Gastrocnemius medialis (tissue), 4 donors: ENCODE measurements around the gene IFNA13.

ENCODE experiments used
- POLR2A ChIP-seq, 2 donors: fragments of 450-650 bp; IDR thresholded peaks; one replicate each; pipeline ENCODE4 v1.6.1; 2017; ENCODE audit warnings: antibody characterized with exemption in 2 of 2, mild to moderate bottlenecking in 2 of 2, moderate library complexity in 2 of 2
- TF ChIP-seq, protein P1 (sequence below), 5 experiments: fragments of 450-650 bp in 3 of 5; fragments of 200-600 bp in 2 of 5; sonication (generic) in 2 of 5; IDR thresholded peaks in 4 of 5; conservative IDR thresholded peaks in 1 of 5; 1 replicate in 4 of 5; 2 replicates in 1 of 5; pipeline ENCODE4 v1.5.1; 2016 to 2019; ENCODE audit warnings: antibody characterized with exemption in 5 of 5, mild to moderate bottlenecking in 3 of 5, moderate library complexity in 3 of 5

DNA sequence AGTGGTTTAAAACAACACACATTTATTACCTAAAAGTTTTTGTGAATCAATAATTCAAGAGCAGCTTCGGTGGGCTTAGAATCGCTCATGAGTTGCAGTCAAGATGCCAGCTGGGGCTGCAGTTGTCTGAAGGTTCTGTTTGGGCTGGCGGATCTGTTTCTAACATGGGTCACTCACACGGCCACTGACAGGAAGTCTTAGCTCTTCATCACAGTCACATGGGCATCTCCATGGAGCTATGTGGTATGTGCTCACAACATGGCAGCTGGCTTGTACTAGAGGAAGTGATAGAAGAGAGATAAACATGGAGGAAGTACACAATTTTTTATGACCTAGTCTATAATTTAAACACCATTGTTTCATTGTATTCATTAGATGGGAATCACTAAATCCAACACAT lies 43.8 kb downstream of the IFNA13 start:
- TF ChIP-seq POLR2A (IDR thresholded peaks at IDR 0.05), result no peak
- TF ChIP-seq, protein P1, sequence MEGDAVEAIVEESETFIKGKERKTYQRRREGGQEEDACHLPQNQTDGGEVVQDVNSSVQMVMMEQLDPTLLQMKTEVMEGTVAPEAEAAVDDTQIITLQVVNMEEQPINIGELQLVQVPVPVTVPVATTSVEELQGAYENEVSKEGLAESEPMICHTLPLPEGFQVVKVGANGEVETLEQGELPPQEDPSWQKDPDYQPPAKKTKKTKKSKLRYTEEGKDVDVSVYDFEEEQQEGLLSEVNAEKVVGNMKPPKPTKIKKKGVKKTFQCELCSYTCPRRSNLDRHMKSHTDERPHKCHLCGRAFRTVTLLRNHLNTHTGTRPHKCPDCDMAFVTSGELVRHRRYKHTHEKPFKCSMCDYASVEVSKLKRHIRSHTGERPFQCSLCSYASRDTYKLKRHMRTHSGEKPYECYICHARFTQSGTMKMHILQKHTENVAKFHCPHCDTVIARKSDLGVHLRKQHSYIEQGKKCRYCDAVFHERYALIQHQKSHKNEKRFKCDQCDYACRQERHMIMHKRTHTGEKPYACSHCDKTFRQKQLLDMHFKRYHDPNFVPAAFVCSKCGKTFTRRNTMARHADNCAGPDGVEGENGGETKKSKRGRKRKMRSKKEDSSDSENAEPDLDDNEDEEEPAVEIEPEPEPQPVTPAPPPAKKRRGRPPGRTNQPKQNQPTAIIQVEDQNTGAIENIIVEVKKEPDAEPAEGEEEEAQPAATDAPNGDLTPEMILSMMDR (IDR thresholded peaks at IDR 0.05 in 4 of 5, conservative IDR thresholded peaks at IDR 0.05 in 1 of 5), result no peak
